ENCODE results near the gene MEIS2. TPM values are rescaled to one million over a fixed set of nuclear protein-coding genes. Genes with fewer than 3 reads are reported as not detected.

Gene MEIS2
- total RNA-seq, 4 donors from 2014 or later = 14.8 to 28.4 (median 20.4) TPM

DNA sequence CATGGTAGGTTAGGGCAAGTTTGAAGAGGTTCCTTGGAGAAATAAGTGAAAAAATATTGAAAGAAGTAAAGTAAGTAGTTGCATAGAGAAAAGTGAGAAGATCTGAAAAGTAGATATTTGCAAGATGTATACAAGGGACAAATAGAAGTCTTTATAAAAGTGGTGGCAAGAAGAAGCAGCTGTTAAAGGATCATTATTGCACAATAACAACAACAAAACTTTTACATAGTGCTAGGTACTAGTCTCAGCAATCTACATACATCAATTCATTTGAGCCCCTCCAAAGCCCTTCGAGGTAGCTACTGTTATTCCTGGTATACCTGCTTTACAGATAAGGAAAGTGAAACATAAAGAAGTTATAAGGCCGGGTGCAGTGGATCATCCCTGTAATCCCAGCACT, 239.6 kb downstream of the MEIS2 start:
- DNase-seq = no peak
- no peaks in the 10 kb centered on the region for H3K4me1 ChIP-seq
- no peaks in the 10 kb centered on the region for H3K27me3 ChIP-seq
- TF ChIP-seq, protein P1, sequence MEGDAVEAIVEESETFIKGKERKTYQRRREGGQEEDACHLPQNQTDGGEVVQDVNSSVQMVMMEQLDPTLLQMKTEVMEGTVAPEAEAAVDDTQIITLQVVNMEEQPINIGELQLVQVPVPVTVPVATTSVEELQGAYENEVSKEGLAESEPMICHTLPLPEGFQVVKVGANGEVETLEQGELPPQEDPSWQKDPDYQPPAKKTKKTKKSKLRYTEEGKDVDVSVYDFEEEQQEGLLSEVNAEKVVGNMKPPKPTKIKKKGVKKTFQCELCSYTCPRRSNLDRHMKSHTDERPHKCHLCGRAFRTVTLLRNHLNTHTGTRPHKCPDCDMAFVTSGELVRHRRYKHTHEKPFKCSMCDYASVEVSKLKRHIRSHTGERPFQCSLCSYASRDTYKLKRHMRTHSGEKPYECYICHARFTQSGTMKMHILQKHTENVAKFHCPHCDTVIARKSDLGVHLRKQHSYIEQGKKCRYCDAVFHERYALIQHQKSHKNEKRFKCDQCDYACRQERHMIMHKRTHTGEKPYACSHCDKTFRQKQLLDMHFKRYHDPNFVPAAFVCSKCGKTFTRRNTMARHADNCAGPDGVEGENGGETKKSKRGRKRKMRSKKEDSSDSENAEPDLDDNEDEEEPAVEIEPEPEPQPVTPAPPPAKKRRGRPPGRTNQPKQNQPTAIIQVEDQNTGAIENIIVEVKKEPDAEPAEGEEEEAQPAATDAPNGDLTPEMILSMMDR (IDR thresholded peaks at IDR 0.05) = no peak
- no peak overlapping the region for H3K4me3 ChIP-seq (replicated peaks in 1 of 3)
- 79 to 88% methylated on average over 2 of the region's 2 CpGs for WGBS, 2 donors
- no peaks in the 10 kb centered on the region for H3K9me3 ChIP-seq
- no peak overlapping the region for H3K27ac ChIP-seq
- H3K36me3 ChIP-seq = no peaks in the 10 kb centered on the region
- intact Hi-C loops (cut with DNase I) = no loop called here

DNA sequence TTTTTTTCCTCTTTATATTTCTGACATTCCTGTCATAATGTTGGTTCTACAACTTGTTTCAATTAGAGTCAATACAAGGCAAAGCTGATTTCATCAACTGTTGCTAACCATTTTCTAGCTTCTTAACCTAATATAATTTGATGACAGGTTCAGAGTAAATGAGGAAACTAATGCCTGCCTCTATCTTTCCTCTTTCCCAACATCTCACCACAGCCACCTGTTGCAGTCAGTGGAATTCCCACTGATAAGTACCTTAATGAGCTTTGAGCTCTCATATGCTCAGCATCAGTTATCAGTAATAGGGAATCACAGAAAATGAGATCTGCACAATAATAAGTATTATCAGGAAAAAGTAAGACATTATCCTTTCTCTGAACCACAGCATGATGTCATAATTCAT, 241.9 kb downstream of the MEIS2 start:
- Histone ChIP-seq H3K27ac (no peak overlapping the region), H3K9me3 (no peaks in the 10 kb centered on the region), H3K4me1 (no peaks in the 10 kb centered on the region), H3K36me3 (no peaks in the 10 kb centered on the region), H3K4me3 (replicated peaks in 1 of 3) (no peak overlapping the region), H3K27me3 (no peaks in the 10 kb centered on the region)
- intact Hi-C loops (cut with DNase I) = no loop called here
- no peak for TF ChIP-seq POLR2A (IDR thresholded peaks at IDR 0.05)
- TF ChIP-seq, protein P1 (IDR thresholded peaks at IDR 0.05) = no peak
- no peak for DNase-seq

DNA sequence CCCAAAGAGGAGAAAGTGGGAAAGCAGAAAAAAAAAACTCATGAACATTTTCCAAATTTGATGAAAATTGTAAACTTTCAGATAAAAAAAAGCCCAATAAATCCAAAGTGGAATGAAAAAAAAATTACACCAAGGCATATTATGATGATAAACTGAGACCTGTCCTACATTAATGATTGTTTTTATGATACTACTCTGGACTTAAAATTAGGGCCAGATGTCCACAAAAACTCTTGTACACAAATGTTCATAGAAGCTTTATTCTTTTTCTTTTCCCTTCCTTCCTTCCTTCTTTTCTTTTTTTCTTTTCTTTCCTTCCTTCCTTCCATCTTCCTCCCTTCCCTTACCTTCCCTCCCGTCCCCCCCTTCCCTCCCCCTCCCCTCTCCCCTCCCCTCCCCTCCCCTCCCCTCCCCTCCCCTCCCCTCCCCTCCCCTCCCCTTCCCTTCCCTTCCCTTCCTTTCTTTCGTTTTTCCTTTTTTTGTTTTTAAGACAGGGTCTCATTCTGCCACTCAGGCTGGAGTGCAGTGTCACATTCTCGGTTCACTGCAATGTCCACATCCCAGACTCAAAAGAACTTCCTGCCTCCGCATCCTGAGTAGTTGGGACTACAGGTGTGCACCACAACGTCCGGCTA, 243.9 kb downstream of the MEIS2 start:
- H3K4me3 ChIP-seq (replicated peaks in 1 of 3) = no peak overlapping the region
- no peaks in the 10 kb centered on the region for H3K27me3 ChIP-seq
- H3K4me1 ChIP-seq = no peaks in the 10 kb centered on the region
- DNase-seq = no peak
- TF ChIP-seq, protein P1 (IDR thresholded peaks at IDR 0.05) = no peak
- TF ChIP-seq POLR2A (IDR thresholded peaks at IDR 0.05) = no peak
- H3K27ac ChIP-seq = no peak overlapping the region
- intact Hi-C loops (cut with DNase I) = no loop called here
- no peaks in the 10 kb centered on the region for H3K9me3 ChIP-seq
- WGBS, 2 donors = 74 to 78% methylated on average over 6 of the region's 6 CpGs
- no peaks in the 10 kb centered on the region for H3K36me3 ChIP-seq

DNA sequence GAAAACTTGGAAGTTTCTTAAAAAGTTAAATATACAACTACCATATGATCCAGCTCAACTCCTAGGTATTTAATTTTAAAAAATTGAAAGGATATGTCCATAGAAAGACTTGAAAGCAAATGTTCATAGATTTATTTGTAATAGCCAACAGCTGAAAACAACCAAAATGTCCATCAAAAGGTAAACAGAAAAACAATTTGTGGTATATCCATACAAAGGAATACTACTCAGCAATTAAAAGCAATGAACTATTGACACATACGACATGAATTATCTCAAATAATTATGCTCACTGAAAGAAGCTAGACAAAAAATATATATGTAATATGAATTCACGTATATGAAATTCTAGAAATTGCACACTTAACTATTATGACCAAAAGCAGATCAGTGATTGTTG, 249.5 kb downstream of the MEIS2 start:
- WGBS, 2 donors = 94 to 95% methylated on average over 2 of the region's 2 CpGs
- no peak for DNase-seq
- no peak overlapping the region for H3K27ac ChIP-seq
- intact Hi-C loops (cut with DNase I) = no loop called here
- no peaks in the 10 kb centered on the region for H3K27me3 ChIP-seq
- no peaks in the 10 kb centered on the region for H3K4me1 ChIP-seq
- no peaks in the 10 kb centered on the region for H3K36me3 ChIP-seq
- no peak for TF ChIP-seq POLR2A (IDR thresholded peaks at IDR 0.05)
- TF ChIP-seq, protein P1 (IDR thresholded peaks at IDR 0.05) = no peak
- no peak overlapping the region for H3K4me3 ChIP-seq (replicated peaks in 1 of 3)
- H3K9me3 ChIP-seq = no peaks in the 10 kb centered on the region

DNA sequence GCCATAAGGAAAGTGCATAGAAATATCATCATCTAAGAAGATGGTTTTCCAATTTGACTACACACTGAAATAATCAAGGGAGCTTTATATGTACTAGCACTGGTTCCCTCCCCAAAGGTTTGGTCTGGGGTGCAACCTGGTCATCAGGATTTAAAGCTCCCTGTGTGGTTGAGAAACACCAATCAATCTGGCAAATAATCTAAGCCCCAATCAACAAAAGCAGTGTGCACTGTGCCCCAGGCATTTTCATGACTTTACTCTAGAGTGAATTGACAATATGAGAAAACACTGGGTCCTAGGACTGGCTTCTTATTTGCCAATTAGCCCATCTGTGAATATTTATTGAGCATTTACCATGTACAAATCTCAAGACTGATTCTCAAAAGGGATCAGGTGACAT, 255.1 kb downstream of the MEIS2 start:
- intact Hi-C loops (cut with DNase I) = no loop called here
- H3K27me3 ChIP-seq = no peaks in the 10 kb centered on the region
- H3K27ac ChIP-seq = no peak overlapping the region
- DNase-seq = no peak
- no peaks in the 10 kb centered on the region for H3K4me1 ChIP-seq
- no peaks in the 10 kb centered on the region for H3K9me3 ChIP-seq
- no peak overlapping the region for H3K4me3 ChIP-seq (replicated peaks in 1 of 3)
- TF ChIP-seq POLR2A (IDR thresholded peaks at IDR 0.05) = no peak
- TF ChIP-seq, protein P1 (IDR thresholded peaks at IDR 0.05) = no peak
- H3K36me3 ChIP-seq = no peaks in the 10 kb centered on the region

All from thyroid gland (tissue), 4 donors.